Uterus (tissue), 2 donors: ENCODE results near the gene C15orf39.

Experiments used
- CTCF ChIP-seq, 4 experiments: fragments of 200-600 bp in 2 of 4; fragments of 450-650 bp in 2 of 4; sonication (generic) in 2 of 4; IDR thresholded peaks; one replicate each; pipeline ENCODE4 v1.5.1; 2016 to 2019; ENCODE audit warnings: antibody characterized with exemption in 4 of 4, mild to moderate bottlenecking in 2 of 4, moderate library complexity in 1 of 4
- POLR2A ChIP-seq, 2 donors: fragments of 450-650 bp; IDR thresholded peaks; one replicate each; pipeline ENCODE4 v1.6.1; 2016; ENCODE audit warnings: antibody characterized with exemption in 2 of 2, mild to moderate bottlenecking in 1 of 2, moderate library complexity in 1 of 2

- TF ChIP-seq CTCF (IDR thresholded peaks at IDR 0.05) (no peak), POLR2A (IDR thresholded peaks at IDR 0.05) (no peak)
Measured at GRCh38 chr15:75212200-75212858, 10.6 kb downstream of the C15orf39 start.
